Ammon's horn (tissue), 1 donor: ENCODE data around the gene TCEAL2.
"Not testable (repeated sequence)": the region's sequence is repeated elsewhere in the genome, so short reads cannot be mapped to it uniquely, and the experiment has no call there.

ENCODE experiments used
- DNase-seq: peaks from one replicate; pipeline ENCODE4 v3.0.0-alpha.2; 2016; ENCODE audit warnings: low spot score

Gene TCEAL2

GRCh38 chrX:102125436-102125835 is at the start of gene TCEAL2:
Gene TCEAL2 (plus strand): TSS chrX:102125679. CDS start chrX:102126831, 1,152 bp downstream.
- peak; percentile 40 for DNase-seq

DNA sequence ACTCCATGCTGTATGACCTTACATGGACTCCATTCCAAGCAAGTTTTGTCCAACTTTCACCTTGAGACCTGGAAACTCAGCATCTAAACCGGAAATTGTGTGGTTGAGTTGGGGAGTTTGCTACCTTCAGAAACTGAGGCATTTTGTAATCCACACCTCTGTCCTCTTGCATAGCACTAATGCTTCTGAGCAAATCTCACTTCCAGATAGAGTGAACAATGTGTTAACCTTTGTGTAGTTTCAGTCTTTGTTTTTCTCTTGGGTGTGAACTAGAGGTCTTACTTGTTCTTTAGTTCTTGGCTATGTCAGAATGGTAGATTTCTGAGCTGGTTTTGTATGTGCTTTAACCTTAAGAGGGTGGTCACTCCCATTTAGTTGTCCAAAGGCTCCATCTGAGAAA is 48.1 kb upstream of the TCEAL2 start:
- DNase-seq = no peak

DNA sequence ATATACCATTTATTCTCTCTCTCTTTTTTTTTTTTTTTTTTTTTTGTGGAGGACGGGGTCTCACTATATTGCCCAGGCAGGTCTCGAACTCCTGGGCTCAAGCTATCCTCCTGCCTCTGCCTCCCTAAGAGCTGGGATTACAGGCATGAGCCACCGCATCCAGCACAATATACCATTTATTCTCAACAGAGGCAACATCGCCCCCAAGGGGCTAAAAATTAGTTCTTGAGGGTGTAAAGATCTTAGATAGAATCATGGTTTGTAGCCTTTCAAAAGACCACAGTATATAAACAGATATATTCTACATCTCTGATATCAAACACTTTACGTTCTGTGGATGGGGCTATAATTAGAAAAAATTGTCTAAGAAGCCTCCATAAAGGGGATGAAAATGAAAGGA is 39.8 kb upstream of the TCEAL2 start:
- DNase-seq = no peak

- DNase-seq = no peak
These were observed 12.1 kb upstream of the TCEAL2 start for GRCh38 chrX:102113367-102113766.

GRCh38 chrX:102115748-102116147 is 9.7 kb upstream of the TCEAL2 start:
- no peak for DNase-seq

- DNase-seq = not testable (repeated sequence)
These were observed 465 bp upstream of the TCEAL2 start for GRCh38 chrX:102125014-102125413.

DNA sequence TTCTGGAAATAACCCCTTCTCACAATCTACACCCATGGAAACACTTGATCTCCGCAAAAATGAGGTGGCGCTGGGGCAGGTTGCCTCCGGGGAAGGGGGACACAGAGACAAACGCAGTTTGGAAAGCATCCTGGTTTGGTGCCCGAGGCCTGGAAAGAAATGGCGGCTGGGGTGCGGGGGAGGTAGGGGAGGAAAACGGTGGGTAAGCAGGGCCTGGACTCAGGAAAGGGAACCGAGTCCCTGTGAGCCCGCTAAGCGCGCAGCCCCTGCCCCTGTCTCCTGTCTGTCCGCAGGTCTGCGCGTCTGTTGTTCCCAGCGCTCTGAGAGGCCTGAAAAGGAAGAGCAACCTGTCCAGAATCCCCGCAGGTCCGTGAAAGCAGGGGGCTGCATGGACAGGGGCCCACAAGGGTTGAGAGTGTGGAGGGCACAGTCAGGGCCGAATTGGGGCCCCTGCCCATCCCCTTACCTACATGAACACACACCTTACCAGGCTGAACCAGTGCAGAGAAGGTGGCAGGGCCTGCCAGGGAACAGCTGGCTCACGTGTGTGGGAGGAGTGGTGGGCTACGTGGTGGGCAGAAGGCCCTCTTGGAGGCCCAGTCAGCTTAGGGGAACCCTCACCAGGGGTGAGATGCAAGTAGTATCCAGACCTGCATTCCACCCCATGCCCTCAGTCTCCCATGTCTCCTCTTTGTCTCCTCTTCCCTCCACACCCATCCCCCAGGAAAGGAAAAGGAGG is 770 bp downstream of the TCEAL2 start:
- not testable (repeated sequence) for DNase-seq

DNA sequence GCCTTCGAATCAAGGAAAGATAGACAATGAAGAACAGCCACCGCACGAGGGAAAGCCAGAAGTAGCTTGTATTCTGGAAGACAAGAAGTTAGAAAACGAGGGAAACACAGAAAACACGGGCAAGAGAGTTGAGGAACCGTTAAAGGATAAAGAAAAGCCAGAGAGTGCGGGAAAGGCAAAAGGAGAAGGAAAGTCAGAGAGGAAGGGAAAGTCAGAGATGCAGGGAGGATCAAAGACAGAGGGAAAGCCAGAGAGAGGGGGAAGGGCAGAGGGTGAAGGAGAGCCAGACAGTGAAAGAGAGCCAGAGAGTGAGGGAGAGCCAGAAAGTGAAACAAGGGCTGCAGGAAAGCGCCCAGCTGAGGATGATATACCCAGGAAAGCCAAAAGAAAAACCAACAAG is 1.4 kb downstream of the TCEAL2 start:
- DNase-seq = peak; percentile 4

DNA sequence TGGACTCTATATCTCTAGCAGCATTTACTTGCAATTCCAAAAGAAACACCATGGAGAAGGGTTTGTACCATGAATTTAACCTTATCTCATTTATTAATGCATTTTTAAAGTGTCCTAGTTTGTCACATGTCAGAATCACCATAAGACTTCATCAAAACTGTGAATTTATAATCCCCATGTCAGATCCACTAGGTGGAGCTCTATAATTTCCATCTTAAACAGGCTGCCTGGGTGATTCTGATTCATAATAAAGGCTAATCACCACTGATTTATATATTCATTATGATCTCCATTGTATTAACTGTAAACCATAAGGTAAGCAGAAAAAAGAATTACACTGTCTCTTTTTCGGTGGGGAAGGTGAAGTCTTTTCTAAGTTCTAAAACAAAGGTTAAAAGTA is 4.0 kb downstream of the TCEAL2 start:
- peak; percentile 7 for DNase-seq

DNA sequence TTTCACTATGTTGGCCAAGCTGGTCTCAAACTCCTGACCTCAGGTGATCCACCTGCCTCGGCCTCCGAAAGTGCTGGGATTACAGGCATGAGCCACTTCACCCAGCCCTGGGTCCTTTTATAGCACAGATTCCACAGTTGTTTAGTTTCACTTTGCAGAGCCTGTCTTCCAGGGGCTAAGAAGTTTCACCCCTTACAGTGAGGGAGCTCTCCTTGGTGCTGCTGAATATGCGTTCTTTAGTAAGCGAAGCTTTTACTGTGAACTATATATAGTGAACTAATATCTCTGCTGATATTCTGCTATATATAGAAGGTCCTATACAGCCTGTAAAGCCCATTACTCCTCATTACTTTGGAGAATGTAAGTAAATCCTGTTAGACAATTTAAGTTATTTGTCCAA is 12.6 kb downstream of the TCEAL2 start:
- DNase-seq = no peak

- not testable (repeated sequence) for DNase-seq
These were observed 15.4 kb downstream of the TCEAL2 start for GRCh38 chrX:102140876-102141275.

DNA sequence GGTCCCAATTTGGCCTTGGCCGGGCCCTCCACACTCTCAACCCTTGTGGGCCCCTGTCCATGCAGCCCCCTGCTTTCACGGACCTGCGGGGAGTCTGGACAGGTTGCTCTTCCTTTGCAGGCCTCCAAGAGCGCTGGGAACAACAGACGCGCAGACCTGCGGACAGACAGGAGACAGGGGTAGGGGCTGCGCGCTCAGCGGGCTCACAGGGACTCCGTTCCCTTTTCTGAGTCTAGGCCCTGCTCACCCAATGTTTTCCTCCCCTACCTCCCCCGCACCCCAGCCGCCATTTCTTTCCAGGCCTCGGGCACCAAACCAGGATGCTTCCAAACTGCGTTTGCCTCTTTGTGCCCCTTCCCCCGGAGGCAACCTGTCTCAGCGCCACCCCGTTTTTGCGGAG is 16.2 kb downstream of the TCEAL2 start:
- not testable (repeated sequence) for DNase-seq

DNA sequence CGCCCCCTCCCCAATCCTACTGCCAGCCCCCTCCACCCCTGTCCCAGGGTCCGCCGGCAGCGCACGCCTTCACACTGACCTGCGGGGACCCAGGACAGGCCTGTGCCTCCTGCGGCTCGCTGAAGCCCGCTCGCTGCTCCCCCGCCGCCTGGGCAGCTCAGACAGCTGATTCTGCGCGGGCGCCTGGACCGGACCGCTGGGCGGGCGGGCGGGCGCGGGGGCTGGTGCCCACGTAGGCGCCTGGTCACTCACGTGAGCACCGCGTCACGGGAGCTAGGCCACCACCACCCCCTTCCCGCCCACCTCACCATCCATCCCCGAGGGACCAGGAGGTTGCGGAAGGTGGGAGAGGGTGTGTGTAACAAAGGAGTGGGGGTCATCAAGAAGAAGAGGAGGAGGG is 16.8 kb downstream of the TCEAL2 start, which contains the start of gene TCEAL6:
Gene TCEAL6 (minus strand): TSS at position 208 of the 400 bp plus-strand sequence.
- peak; percentile 1 for DNase-seq

- peak; percentile 7 for DNase-seq
These were observed 28.9 kb downstream of the TCEAL2 start for GRCh38 chrX:102154218-102154860.

GRCh38 chrX:102154900-102155805 is 29.7 kb downstream of the TCEAL2 start:
- DNase-seq = peak; percentile 3

- DNase-seq = peak; percentile 84
These were observed 30.3 kb downstream of the TCEAL2 start, which contains the start of gene BEX5 for GRCh38 chrX:102155806-102156179. Gene BEX5 (minus strand): TSS chrX:102155977. CDS start chrX:102154265, 1,712 bp downstream.
